H1 (cell line): ENCODE measurements around the gene ATOH1. TPM values are rescaled to one million over a fixed set of nuclear protein-coding genes. Genes with fewer than 3 reads are reported as not detected.

ENCODE experiments used
- CHD1 ChIP-seq: IDR thresholded peaks from 2 replicates; pipeline ENCODE4 v1.6.1; 2012; ENCODE audit warnings: low read depth, low read length, improper control_type of control experiment
- CTCF ChIP-seq, 3 experiments: IDR thresholded peaks; 1 replicate in 2 of 3; 2 replicates in 1 of 3; pipeline versions ENCODE4 v1.5.1 to v1.6.1; 2011; ENCODE audit warnings: low read length in 3 of 3, mild to moderate bottlenecking in 3 of 3, inconsistent platforms in 2 of 3, low read depth in 1 of 3, moderate library complexity in 1 of 3; ENCODE audit not compliant: insufficient read depth in 1 of 3; ENCODE audit errors: control extremely low read depth in 1 of 3
- MAX ChIP-seq: IDR thresholded peaks from 2 replicates; pipeline ENCODE4 v1.6.1; 2012; ENCODE audit warnings: inconsistent platforms
- RFX5 ChIP-seq: IDR thresholded peaks from 2 replicates; pipeline ENCODE4 v1.6.1; 2011; ENCODE audit warnings: low read depth, low read length, improper control_type of control experiment, borderline replicate concordance
- polyA plus RNA-seq, 7 experiments: library from polyadenylated mRNA; depleted of rRNA in 3 of 7; stranded (reverse) in 5 of 7; unstranded in 2 of 7; fragments of >200 nt in 5 of 7; fragments of 200-250 nt in 2 of 7; gene quantifications; 1 replicate in 5 of 7; 2 replicates in 1 of 7; 4 replicates in 1 of 7; pipeline versions ENCODE4 v1.2.1 to v1.2.3, GENCODE V29; 2011 to 2013; ENCODE audit warnings: missing spikeins in 2 of 7, mixed read lengths in 2 of 7
- total RNA-seq: library from RNA; stranded (reverse); fragmentation: NEBNext Ultra II Directional; extraction: Animal tissue kit (Norgen Biotek cat#: 25700); gene quantifications from 2 replicates; pipeline ENCODE4 v1.2.1, GENCODE V29; 2021

ATOH1 gene
- total and polyA plus RNA-seq, 2 of the 8 experiments (the other 6 are each of a cell fraction or from before 2014, with no cell fraction given), result 0.12 to 0.76 TPM

- TF ChIP-seq RFX5, result no peak
- TF ChIP-seq MAX, result no peak
- no peak for TF ChIP-seq CTCF (IDR thresholded peaks at IDR 0.05; ENCODE audit: control extremely low read depth in 1 of 3, insufficient read depth in 1 of 3, low read depth in 1 of 3, low read length in 3 of 3)
- TF ChIP-seq CHD1, result no peak
These were observed 1.5 kb downstream of the ATOH1 start (continued) for GRCh38 chr4:93829820-93830687.
